ENCODE results near the gene YBX1.

GRCh38 chr1:42741706-42742105, 59.5 kb downstream of the YBX1 start:
- TF ChIP-seq CTCF (IDR thresholded peaks at IDR 0.05) (no peak), POLR2A (IDR thresholded peaks at IDR 0.05) (no peak)

Measured in right lobe of liver (tissue), 4 donors.